ENCODE measurements around the gene WASF3.
A peak's percentile ranks its signal among the peaks of the same experiment; 100 is the strongest.

Gene WASF3, protein sequence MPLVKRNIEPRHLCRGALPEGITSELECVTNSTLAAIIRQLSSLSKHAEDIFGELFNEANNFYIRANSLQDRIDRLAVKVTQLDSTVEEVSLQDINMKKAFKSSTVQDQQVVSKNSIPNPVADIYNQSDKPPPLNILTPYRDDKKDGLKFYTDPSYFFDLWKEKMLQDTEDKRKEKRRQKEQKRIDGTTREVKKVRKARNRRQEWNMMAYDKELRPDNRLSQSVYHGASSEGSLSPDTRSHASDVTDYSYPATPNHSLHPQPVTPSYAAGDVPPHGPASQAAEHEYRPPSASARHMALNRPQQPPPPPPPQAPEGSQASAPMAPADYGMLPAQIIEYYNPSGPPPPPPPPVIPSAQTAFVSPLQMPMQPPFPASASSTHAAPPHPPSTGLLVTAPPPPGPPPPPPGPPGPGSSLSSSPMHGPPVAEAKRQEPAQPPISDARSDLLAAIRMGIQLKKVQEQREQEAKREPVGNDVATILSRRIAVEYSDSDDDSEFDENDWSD

DNA sequence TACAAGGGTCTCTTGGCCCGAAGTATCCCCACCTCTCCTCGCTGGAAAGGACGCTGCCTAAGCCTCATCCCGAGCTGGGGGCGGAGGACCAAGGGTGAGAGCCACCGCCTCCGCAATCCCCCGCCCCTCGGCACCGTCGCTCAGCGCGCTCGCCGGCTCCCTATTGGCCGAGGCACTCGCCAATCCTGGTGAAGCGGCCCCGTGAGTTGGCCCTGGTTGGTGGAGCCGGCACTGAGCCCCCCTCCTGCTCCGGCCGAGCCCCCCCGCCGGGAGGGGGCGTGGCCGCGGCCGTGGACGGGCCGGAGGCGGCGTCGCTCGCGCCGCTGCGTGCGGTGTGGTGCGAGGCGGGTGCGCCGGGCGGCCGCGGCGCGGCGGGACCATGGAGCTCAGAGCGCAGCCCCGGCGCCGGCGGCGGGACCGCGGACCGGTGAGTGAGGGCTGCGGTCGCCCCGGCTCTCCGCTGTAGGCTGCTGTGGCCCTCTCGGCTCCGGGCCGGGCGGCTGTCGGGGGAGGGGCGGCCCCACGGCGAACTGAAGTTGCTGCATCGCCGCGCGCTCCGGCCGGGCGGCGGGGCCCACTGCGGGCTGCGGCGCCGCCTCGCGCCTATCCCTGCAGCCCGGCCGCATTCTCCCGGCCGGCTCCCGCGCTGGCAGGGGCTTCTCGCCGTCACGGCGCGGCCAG lies at the start of gene WASF3:
Gene WASF3, plus strand, starts transcription at position 291 of the 681 bp plus-strand sequence. CDS start 84,588 bp downstream, outside the sequence.
- peak; percentile 92 for DNase-seq

- peak; percentile 33 for DNase-seq
These were observed 48.6 kb upstream of the WASF3 start for GRCh38 chr13:26508885-26509284.

- no peak for DNase-seq
These were observed 48.0 kb upstream of the WASF3 start for GRCh38 chr13:26509491-26509890.

DNA sequence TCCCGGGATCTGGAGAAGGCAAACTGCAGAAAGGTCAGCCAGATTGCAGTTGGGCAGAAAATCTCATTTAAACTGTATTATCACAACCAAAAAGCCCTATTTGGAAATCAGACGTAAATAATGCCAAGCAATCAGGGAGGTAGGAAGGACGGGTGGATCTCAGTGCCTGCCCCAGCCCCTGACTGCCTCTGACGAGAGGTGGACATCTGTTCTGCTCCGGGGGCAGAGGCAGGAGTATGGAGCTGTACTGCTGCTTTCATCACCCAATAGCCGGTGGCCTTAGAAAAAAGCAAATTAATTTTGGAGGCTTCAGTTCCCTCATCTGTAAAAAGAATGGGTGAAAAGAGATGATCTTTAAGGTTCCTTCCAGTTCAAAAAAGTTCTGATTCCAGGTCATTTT lies 43.6 kb upstream of the WASF3 start:
- no peak for DNase-seq

GRCh38 chr13:26515721-26516120 lies 41.8 kb upstream of the WASF3 start:
- DNase-seq, result no peak

- no peak for DNase-seq
These were observed 39.5 kb upstream of the WASF3 start for GRCh38 chr13:26517936-26518335.

DNA sequence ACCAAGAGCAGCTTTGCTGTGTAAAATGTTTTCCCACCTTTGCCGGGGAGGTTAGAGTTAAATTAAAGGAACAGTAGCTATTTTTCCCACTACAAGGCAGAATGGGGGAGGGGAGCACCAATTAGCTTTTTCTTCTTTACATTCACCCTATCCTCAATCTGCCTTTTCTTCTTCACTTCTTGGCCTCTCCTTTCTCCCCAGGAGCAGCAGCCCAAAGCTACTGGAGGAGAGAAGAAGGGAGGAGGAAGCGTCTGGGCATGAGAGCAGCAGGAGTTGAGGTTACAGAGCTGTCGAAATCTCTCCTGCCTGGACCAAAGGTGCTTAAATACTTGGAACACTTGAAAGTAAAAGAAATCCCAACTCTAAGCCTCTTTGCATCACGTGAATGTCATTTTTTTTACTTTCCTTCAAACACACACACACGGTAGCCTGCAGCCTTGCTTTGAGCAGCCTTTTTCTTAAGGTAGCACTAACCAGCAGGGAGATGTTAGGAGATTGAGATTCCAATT lies 39.0 kb upstream of the WASF3 start:
- DNase-seq, result no peak

GRCh38 chr13:26522571-26522970 lies 34.9 kb upstream of the WASF3 start:
- no peak for DNase-seq

GRCh38 chr13:26523007-26523406 lies 34.5 kb upstream of the WASF3 start:
- DNase-seq, result no peak

GRCh38 chr13:26525528-26525927 lies 32.0 kb upstream of the WASF3 start:
- DNase-seq, result no peak

DNA sequence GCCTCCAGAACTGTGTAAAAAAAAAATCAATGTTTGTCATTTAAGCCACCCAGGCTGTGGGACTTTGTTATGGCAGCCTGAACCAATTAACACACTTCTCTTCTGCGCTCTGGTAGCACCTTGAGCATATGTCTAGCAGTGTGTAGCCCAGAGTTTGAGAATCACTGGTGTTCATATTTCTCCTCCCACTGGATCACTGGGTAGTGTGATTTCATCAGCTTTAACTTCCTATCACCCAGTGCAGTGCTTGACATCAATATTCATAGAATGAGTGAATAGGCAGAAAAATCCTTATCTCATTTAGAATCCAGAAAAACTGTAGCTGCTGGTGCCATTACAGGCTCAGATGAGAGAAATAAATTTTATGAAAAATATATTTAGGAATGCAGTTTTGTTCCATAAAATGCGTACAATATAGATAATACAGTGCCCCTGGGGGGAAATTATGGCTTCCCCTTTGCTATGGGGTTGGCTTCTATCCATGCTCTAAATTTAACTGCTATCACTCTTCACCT lies 30.7 kb upstream of the WASF3 start:
- DNase-seq, result no peak

- DNase-seq, result no peak
These were observed 29.0 kb upstream of the WASF3 start for GRCh38 chr13:26528527-26528926.

DNA sequence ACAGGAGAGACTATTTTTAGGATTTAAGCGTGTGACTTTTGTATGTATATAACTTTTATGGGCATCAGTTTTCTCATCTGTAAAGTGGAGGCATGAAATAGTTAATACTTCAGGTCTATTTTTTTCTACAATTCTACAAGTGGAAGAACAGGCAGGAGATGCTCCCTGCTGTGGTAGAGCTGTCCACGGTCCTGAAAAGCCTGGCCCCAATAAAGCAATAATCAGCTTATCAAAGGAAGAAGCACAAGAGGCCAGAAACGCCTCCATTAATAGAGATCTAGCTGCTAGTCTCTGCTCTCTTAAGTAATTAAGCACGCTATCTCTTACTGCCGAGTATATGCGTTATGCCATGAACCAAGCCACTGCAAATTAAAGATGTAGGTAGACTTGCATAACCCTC lies 28.0 kb upstream of the WASF3 start:
- no peak for DNase-seq

DNA sequence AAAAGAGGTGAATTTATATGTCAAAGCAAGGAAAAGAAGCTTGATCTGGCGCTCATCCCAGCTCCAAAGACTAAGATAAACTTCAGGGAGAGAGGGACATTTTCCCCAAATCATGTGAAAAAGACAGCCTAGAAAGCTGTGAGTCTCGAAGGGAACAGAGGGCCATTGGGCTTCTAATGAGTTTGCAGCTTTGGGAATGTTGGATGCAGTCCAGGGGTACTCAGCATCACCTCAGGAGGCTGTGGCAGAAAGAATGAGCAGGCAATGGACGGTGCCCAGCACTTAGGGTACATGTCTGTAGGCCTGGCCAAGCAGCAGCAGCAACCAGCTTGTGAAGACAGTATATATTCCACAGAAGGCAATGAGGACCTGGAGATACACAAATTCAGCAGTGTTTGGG lies 25.7 kb upstream of the WASF3 start:
- DNase-seq, result peak; percentile 11

- no peak for DNase-seq
These were observed 23.3 kb upstream of the WASF3 start for GRCh38 chr13:26534036-26534726.

- peak; percentile 24 for DNase-seq
These were observed 18.8 kb upstream of the WASF3 start for GRCh38 chr13:26538363-26539317.

DNA sequence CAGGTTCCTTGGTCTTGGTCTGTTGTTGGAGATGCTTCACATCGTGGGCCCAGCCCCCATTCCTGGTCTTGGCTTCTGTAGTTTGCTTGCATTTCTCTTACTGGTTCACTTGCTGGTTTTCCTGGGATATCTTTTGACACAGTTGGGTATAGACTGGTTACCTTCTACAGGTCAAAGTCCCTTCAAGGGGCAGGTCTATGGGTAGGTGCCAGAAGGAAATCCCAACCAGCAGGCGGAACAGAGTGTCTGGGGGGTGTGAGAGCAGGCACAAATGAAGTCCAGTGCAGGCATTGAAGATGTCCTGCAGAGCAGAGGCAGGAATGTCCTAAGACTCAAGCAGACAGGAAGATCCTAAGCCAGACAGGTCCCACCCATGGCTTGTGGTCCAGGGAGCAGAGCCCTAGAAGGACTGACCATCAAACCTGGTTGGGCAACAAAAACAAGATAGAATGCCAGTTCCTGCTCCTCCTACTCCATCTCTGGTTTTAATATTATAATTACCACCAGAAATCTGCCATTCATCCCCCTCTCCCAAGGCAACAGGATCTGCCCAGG lies 17.7 kb upstream of the WASF3 start:
- no peak for DNase-seq

GRCh38 chr13:26540334-26540733 lies 17.1 kb upstream of the WASF3 start:
- DNase-seq, result peak; percentile 98

- DNase-seq, result peak; percentile 73
These were observed 16.4 kb upstream of the WASF3 start for GRCh38 chr13:26541041-26541440.

GRCh38 chr13:26541678-26542568 lies 15.6 kb upstream of the WASF3 start:
- DNase-seq, result peak; percentile 11

Measured in NCI-H446 treated with DMSO at 0.1 percent for 48 hours (cell line).